Hematopoietic multipotent progenitor cell treated with erythropoietin and hydrocortisone succinate and interleukin-3 and kit ligand, for 17 days (in vitro differentiated cells): ENCODE results near the gene SPRR2G.
"Not testable (repeated sequence)": the region's sequence is repeated elsewhere in the genome, so short reads cannot be mapped to it uniquely, and the experiment has no call there.

Experiments used
- DNase-seq: peaks from one replicate; pipeline ENCODE4 v3.0.0-alpha.2; 2015; ENCODE audit warnings: low spot score

SPRR2G gene

GRCh38 chr1:153113416-153113815, 37.3 kb downstream of the SPRR2G start, which contains the start of gene SPRR2F:
SPRR2F (minus strand) TSS chr1:153113516; CDS start chr1:153112733, 783 bp downstream.
- no peak for DNase-seq

GRCh38 chr1:153112454-153112853, 38.2 kb downstream of the SPRR2G start:
- DNase-seq: not testable (repeated sequence)

GRCh38 chr1:153100245-153100644, 50.4 kb downstream of the SPRR2G start:
- no peak for DNase-seq
